ENCODE results near the gene FRMD4B. TPM values are rescaled to one million over a fixed set of nuclear protein-coding genes. Genes with fewer than 3 reads are reported as not detected.

FRMD4B gene
- total RNA-seq, 2 experiments from 2014 or later, result 8.0 to 8.3 TPM

DNA sequence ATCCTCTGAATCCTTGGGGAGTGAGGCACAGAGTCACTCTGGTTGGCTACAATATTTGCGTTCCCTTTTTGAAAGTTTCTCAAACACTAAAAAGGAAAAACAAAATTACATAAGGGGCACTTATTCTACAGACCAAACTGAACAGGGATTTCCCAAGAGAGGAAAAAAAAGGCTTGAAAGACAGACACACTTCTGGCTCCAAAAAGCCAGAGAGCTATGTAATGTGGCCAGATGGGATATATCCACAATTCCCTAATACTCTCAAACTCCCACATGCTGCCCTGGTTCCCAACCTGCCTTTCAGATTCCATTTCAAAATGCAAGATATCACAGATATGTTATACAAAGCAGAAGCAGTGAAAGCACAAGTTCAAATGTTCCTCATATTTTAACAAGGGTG, 1.6 kb downstream of the FRMD4B start:
- Mint-ChIP-seq H3K9me3 (ENCODE audit: low read depth) (no peaks in the 10 kb centered on the region), H3K27me3 (peaks cover 48% of the 10 kb centered on the region), H3K4me3 (no peak overlapping the region), H3K27ac (no peak overlapping the region), H3K36me3 (ENCODE audit: low read depth) (no peaks in the 10 kb centered on the region), H3K4me1 (peaks cover 11% of the 10 kb centered on the region)
- intact Hi-C loops (cut with DNase I, micrococcal nuclease), result no loop called here
- ATAC-seq, result no peak
- ChIA-PET POLR2A (no interaction called here), CTCF (no interaction called here)
- no peak for DNase-seq

DNA sequence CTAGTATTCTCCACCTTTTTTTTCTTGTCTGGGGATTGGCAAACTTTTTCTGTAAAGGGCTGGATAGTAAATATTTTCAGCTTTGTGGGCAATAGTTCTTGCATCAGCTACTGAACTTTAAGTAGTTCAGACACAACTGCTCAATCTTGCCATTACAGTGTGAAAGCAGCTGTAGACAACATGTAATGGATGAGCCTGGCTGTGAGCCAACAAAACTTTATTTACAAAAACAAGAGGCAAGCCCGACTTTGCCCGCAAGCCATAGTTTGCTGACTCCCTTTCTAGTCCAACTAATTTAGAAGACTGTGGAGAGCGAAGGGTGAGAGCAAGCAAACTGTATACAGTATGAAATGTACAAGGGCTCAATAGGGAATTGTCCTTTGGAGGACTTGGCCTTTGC, 6.2 kb downstream of the FRMD4B start:
- intact Hi-C loops (cut with DNase I, micrococcal nuclease), result no loop called here
- POLR2A ChIA-PET, result no interaction called here

DNA sequence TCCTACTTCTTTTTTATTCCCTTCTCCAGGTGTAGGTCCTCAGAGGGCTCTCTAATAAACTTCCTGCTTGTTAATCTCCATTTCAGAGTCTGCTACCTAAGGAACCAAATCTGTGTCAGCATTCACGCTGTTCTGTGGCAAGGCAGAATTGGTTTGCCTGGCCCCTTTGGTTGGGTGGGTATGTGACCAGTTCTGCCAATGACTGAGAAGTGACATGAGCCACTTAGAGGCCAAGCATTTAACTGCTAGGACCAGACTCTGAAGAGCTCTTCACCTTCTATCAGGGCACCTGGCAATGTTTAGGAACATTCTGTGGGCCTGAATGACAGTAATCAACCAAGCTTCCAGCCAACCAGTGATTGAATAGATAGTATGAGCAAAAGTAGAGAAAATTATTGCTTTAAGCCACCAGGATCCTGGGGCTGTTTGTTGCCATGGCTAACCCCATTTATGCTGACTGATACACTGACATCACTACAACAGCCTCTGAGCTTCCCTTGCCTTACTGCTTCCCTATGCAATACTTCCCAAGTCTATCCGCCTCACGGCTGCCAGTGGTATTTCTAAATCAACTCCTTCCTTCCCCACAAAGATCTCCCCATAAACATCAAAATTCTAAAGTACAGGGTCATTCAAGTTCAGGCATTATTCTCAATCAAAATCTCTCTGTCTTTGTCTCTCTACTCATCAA, 7.6 kb downstream of the FRMD4B start:
- intact Hi-C loops (cut with DNase I, micrococcal nuclease), result no loop called here

More for the DNA sequence above, 6.2 kb downstream of the FRMD4B start:
- H3K4me3 Mint-ChIP-seq, result no peak overlapping the region
- CTCF ChIA-PET, result no interaction called here
- H3K4me1 Mint-ChIP-seq, result no peaks in the 10 kb centered on the region
- H3K36me3 Mint-ChIP-seq (ENCODE audit: low read depth), result no peaks in the 10 kb centered on the region
- ATAC-seq (no peak), DNase-seq (no peak)
- no peak overlapping the region for H3K27ac Mint-ChIP-seq
- H3K9me3 Mint-ChIP-seq (ENCODE audit: low read depth), result no peaks in the 10 kb centered on the region
- peaks cover 12% of the 10 kb centered on the region for H3K27me3 Mint-ChIP-seq

DNA sequence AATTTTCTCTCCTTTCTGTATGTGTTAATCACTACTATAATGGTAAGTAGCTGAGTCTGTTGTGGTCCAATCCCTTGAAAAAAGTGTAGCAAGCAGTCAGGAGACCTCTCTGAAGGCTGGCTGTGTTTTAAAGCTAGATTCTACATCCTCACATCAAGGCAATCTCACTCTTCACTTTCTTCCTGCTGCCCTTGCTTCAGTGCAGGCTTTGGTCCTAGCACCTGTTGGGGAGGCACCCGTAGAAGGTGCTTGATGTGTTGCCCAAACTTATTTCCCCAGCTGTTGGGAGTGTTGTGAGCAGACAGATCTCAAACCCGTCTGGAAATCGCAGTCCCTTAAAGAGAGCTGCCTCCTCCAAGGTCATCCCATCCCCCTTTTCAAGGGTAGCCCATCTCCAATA, 8.6 kb downstream of the FRMD4B start:
- CTCF ChIA-PET, result interaction anchor here (0.6 to 2.9 kb wide), 6 partner anchors 8 to 215 kb away, joined by 3 to 13 read pairs (median 4); partner anchors contain the start of gene FRMD4B
- intact Hi-C loops (cut with DNase I, micrococcal nuclease), result no loop called here

More for the DNA sequence above, 7.6 kb downstream of the FRMD4B start:
- no peaks in the 10 kb centered on the region for H3K4me1 Mint-ChIP-seq
- H3K9me3 Mint-ChIP-seq (ENCODE audit: low read depth), result no peaks in the 10 kb centered on the region
- H3K36me3 Mint-ChIP-seq (ENCODE audit: low read depth), result no peaks in the 10 kb centered on the region
- ChIA-PET POLR2A (no interaction called here), CTCF (interaction anchor here (1.3 to 2.9 kb wide), 2 partner anchors 15 to 216 kb away, joined by 4 to 13 read pairs; no protein-coding TSS in a partner anchor)
- H3K27ac Mint-ChIP-seq, result no peak overlapping the region
- H3K4me3 Mint-ChIP-seq, result no peak overlapping the region
- ATAC-seq (no peak), DNase-seq (no peak)
- peaks cover 4% of the 10 kb centered on the region for H3K27me3 Mint-ChIP-seq

DNA sequence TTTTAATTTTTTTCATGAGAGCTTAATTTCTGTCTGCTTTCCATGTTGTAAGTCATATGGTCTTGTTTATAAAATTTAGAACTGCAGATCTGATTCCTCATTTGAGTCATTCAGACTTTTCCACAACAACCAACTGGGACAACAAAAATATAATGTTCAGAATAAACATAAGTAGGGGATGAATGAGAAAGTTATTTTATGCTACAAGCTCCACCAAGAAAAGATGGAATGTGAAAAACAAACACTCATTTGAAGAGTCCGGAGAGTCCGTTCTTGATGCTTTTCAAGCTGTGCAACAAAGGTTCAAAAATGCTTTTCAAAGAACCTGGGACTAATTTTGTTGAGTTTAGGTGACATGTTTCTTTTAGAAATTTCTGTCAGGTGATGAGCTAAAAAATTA, 9.2 kb downstream of the FRMD4B start:
- ChIA-PET CTCF (interaction anchor here (0.6 to 2.9 kb wide), 4 partner anchors 9 to 215 kb away, joined by 3 to 13 read pairs (median 5); partner anchors contain the start of gene FRMD4B), POLR2A (interaction anchor here (0.6 kb wide), 1 partner anchor 121 kb away, joined by 3 read pairs; no protein-coding TSS in a partner anchor)
- H3K4me3 Mint-ChIP-seq, result no peak overlapping the region
- no peaks in the 10 kb centered on the region for H3K9me3 Mint-ChIP-seq (ENCODE audit: low read depth)
- intact Hi-C loops (cut with DNase I, micrococcal nuclease), result no loop called here
- no peak for ATAC-seq
- no peaks in the 10 kb centered on the region for H3K36me3 Mint-ChIP-seq (ENCODE audit: low read depth)
- H3K27ac Mint-ChIP-seq, result no peak overlapping the region
- H3K4me1 Mint-ChIP-seq, result no peaks in the 10 kb centered on the region
- DNase-seq, result no peak
- peaks cover 6% of the 10 kb centered on the region for H3K27me3 Mint-ChIP-seq

More for the DNA sequence above, 8.6 kb downstream of the FRMD4B start:
- no peak for DNase-seq
- POLR2A ChIA-PET, result interaction anchor here (0.6 kb wide), 1 partner anchor 121 kb away, joined by 3 read pairs; no protein-coding TSS in a partner anchor
- Mint-ChIP-seq H3K27me3 (peaks cover 4% of the 10 kb centered on the region), H3K9me3 (ENCODE audit: low read depth) (no peaks in the 10 kb centered on the region), H3K4me1 (no peaks in the 10 kb centered on the region), H3K36me3 (ENCODE audit: low read depth) (no peaks in the 10 kb centered on the region), H3K4me3 (no peak overlapping the region), H3K27ac (no peak overlapping the region)
- no peak for ATAC-seq

DNA sequence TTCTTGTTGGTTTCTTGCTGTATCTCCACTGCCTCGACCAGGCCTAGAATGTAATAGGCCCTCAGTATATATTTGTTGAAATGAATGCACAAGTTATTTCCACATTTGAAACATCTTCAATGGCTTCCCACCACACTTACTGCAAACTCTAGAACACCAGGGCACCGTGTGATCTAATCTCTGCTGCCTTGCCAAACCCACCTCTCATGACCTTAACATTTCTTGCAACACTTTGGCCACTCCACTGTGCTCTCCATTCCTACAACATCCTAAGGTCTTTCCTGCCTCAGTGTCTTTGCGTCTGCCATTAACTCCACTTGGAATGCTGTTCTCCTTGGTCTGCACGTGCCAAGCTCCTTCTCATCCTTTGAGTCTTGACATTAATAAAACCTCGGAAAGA, 14.1 kb downstream of the FRMD4B start:
- H3K36me3 Mint-ChIP-seq (ENCODE audit: low read depth), result no peaks in the 10 kb centered on the region
- intact Hi-C loops (cut with DNase I, micrococcal nuclease), result no loop called here
- CTCF ChIA-PET, result interaction anchor here (1.7 kb wide), 1 partner anchor 38 kb away, joined by 3 read pairs; no protein-coding TSS in a partner anchor
- H3K4me3 Mint-ChIP-seq, result no peak overlapping the region
- H3K4me1 Mint-ChIP-seq, result peaks cover 30% of the 10 kb centered on the region
- POLR2A ChIA-PET, result no interaction called here
- no peaks in the 10 kb centered on the region for H3K9me3 Mint-ChIP-seq (ENCODE audit: low read depth)
- no peak for DNase-seq
- H3K27me3 Mint-ChIP-seq, result peaks cover 6% of the 10 kb centered on the region
- H3K27ac Mint-ChIP-seq, result no peak overlapping the region
- no peak for ATAC-seq

DNA sequence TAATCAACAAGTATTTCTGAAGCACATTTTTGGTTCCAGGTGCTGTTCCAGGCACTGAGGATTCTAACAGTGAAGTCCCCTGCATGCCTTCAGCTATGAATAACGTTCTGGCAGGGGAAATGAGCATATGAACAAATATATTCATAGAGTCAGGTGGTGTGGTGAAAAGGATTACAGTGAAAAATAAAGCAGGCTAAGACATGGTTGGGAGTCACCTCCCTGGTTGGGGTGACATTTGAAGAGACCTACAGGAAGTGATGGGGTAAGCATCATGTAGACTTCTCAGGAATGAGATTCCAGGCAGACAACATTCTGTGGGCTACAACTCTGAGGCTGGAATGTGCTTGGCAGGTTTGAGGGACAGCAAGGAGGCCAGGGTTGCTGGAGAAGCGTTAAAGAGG, 15.0 kb downstream of the FRMD4B start:
- CTCF ChIA-PET, result interaction anchor here (1.7 kb wide), 1 partner anchor 39 kb away, joined by 3 read pairs; no protein-coding TSS in a partner anchor
- POLR2A ChIA-PET, result no interaction called here

DNA sequence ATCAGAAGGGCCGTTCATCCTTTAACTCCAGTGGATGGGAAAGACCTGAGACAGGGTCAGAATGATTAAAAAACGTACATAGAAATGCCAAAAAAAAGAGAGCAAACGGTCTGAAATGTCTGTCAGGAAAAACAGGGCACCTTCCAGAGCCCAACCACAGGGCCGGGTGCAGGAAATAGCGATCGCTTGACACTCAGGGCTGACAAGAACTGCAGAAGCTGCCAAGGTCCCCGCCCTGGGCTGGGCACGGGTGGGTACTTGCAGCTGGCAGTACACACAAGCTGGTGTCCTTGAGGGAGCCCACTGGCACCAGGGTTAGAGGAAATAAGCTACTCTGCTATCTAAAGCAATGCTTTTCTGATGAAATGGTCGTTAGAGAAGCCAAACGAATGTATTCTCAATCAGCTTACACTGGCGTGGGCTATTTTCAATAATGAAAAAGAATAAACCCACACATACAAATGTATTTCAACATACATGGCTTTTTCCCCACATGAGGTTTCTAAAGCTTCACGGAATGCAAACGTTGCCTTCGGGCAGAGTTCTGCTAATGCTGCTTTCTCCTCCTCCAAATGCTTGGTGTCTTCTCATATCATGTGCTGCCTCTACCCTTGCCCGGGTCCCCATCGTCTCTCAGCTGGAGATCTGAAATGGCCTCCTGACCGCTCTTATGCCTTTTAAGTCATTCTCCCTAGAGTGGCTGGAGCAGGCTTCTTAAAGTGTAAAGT, 15.6 kb downstream of the FRMD4B start:
- peaks cover 6% of the 10 kb centered on the region for H3K27me3 Mint-ChIP-seq
- H3K4me1 Mint-ChIP-seq, result peaks cover 30% of the 10 kb centered on the region
- H3K9me3 Mint-ChIP-seq (ENCODE audit: low read depth), result no peaks in the 10 kb centered on the region
- peak; percentile 45 for DNase-seq
- intact Hi-C loops (cut with DNase I, micrococcal nuclease), result no loop called here
- no peak overlapping the region for H3K4me3 Mint-ChIP-seq
- ChIA-PET CTCF (interaction anchor here (0.6 to 1.2 kb wide), 6 partner anchors 44 to 252 kb away, joined by 3 to 4 read pairs (median 3); no protein-coding TSS in a partner anchor), POLR2A (no interaction called here)
- ATAC-seq, result peak; percentile 19
- H3K36me3 Mint-ChIP-seq (ENCODE audit: low read depth), result no peaks in the 10 kb centered on the region
- H3K27ac Mint-ChIP-seq, result no peak overlapping the region

More for the DNA sequence above, 15.0 kb downstream of the FRMD4B start:
- H3K4me3 Mint-ChIP-seq, result no peak overlapping the region
- H3K27me3 Mint-ChIP-seq, result peaks cover 6% of the 10 kb centered on the region
- peaks cover 30% of the 10 kb centered on the region for H3K4me1 Mint-ChIP-seq
- H3K36me3 Mint-ChIP-seq (ENCODE audit: low read depth), result no peaks in the 10 kb centered on the region
- DNase-seq, result no peak
- H3K9me3 Mint-ChIP-seq (ENCODE audit: low read depth), result no peaks in the 10 kb centered on the region
- intact Hi-C loops (cut with DNase I, micrococcal nuclease), result no loop called here
- no peak for ATAC-seq
- H3K27ac Mint-ChIP-seq, result no peak overlapping the region

DNA sequence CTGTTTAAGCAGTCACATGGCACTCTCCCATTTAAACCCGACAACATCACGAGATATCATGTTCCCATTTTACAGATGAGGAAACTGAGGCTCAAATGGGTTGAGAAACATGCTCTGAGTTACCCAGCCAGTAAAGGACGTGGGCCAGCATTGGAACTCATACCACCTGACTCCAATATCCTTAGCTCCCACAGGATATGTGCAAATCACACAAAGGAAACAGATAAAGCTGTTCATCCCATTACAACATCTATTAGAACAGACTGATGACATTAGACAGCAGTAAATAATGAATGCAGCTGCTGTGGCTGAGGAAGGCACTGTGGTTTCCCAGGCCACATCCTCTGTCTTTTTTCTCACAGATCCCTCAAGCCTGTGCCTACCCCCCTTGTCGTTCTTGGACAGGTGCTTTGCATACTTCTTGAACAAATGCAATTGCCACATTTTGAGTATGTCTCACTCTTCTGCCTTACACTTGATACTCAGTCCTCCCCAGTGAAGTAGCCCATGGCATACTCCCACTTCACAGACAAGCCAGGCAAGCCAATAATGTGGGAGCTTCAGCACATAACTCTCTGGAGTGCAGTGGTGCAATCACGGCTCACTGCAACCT, 17.7 kb downstream of the FRMD4B start:
- Mint-ChIP-seq H3K4me1 (peaks cover 30% of the 10 kb centered on the region), H3K36me3 (ENCODE audit: low read depth) (no peaks in the 10 kb centered on the region), H3K4me3 (no peak overlapping the region), H3K27me3 (peaks cover 6% of the 10 kb centered on the region), H3K9me3 (ENCODE audit: low read depth) (no peaks in the 10 kb centered on the region), H3K27ac (no peak overlapping the region)
- intact Hi-C loops (cut with DNase I, micrococcal nuclease), result no loop called here
- DNase-seq (peak; percentile 47), ATAC-seq (peak; percentile 47)
- ChIA-PET CTCF (interaction anchor here (0.6 to 1.5 kb wide), 3 partner anchors 18 to 43 kb away, joined by 3 read pairs; no protein-coding TSS in a partner anchor), POLR2A (no interaction called here)

DNA sequence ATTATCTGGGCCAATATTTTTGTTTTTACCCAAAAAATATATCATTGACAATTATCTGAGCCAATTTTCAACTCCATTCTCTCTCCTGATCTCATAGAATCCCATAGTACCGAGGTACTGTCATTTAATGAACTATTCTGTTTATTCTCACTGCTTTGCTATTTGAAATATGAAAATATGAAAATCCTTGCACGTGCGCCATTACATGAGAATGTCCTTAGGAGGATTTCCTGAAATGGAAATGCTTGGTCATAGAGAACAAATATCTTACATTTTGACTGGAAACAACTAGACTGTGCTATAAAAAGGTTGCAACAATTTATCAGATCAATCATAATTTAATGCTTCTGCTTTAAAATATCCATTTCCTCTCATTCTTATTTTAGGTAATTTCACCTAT, 18.3 kb downstream of the FRMD4B start:
- intact Hi-C loops (cut with DNase I, micrococcal nuclease), result no loop called here
- Mint-ChIP-seq H3K27me3 (peaks cover 6% of the 10 kb centered on the region), H3K4me1 (peaks cover 30% of the 10 kb centered on the region), H3K36me3 (ENCODE audit: low read depth) (no peaks in the 10 kb centered on the region), H3K4me3 (no peak overlapping the region), H3K27ac (no peak overlapping the region), H3K9me3 (ENCODE audit: low read depth) (no peaks in the 10 kb centered on the region)
- ChIA-PET POLR2A (no interaction called here), CTCF (interaction anchor here (1.0 kb wide), 1 partner anchor 19 kb away, joined by 3 read pairs; no protein-coding TSS in a partner anchor)
- ATAC-seq (no peak), DNase-seq (no peak)

DNA sequence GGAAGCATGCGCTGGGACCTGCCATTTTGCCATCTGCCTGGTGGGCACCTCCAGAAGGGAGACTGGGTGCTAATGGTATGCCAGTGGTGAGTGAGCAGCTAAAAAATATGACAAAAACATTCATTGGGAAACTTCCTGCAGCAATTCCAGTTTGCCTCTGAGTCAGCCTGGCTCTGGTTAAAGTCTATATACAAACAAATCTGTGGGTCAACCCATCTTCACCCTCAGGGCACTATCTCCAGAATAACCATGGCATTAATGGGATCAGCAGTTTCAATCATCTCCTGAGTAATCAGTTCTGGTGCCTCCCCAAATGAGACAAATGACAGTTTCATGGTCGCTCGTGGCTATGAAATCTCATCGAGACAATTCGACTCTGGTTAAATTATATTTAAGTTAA, 21.5 kb downstream of the FRMD4B start:
- Mint-ChIP-seq H3K27ac (no peak overlapping the region), H3K27me3 (no peaks in the 10 kb centered on the region), H3K9me3 (ENCODE audit: low read depth) (no peaks in the 10 kb centered on the region), H3K4me3 (no peak overlapping the region), H3K36me3 (ENCODE audit: low read depth) (no peaks in the 10 kb centered on the region), H3K4me1 (peaks cover 13% of the 10 kb centered on the region)
- ChIA-PET POLR2A (no interaction called here), CTCF (interaction anchor here (0.6 to 1.7 kb wide), 6 partner anchors 13 to 1848 kb away, joined by 3 to 6 read pairs (median 4); no protein-coding TSS in a partner anchor)
- DNase-seq, result no peak
- no peak for ATAC-seq
- intact Hi-C loops (cut with DNase I, micrococcal nuclease), result no loop called here

Measured in activated CD4-positive, alpha-beta T cell treated with anti-CD3 and anti-CD28 coated beads for 36 hours (primary cell).